Neural crest cell (in vitro differentiated cells): ENCODE results near the gene RARA. TPM values are rescaled to one million over a fixed set of nuclear protein-coding genes. Genes with fewer than 3 reads are reported as not detected.

Source experiments
- DNase-seq: peaks from one replicate; pipeline ENCODE4 v3.0.0; 2021; ENCODE audit warnings: low read depth, mixed read lengths, low spot score
- H3K27ac Mint-ChIP-seq: one replicate; pipeline ENCODE4 v1.8.0; 2021; ENCODE audit warnings: mild to moderate bottlenecking, mixed read lengths; ENCODE audit not compliant: unreplicated experiment
- H3K27me3 Mint-ChIP-seq: 2 replicates; pipeline ENCODE4 v1.8.0; 2021; ENCODE audit warnings: low read depth, mild to moderate bottlenecking, mixed read lengths
- H3K36me3 Mint-ChIP-seq: 2 replicates; pipeline ENCODE4 v1.8.0; 2021; ENCODE audit warnings: low read depth, mild to moderate bottlenecking, mixed read lengths
- H3K4me1 Mint-ChIP-seq: 2 replicates; pipeline ENCODE4 v1.8.0; 2021; ENCODE audit warnings: mixed read lengths
- H3K4me3 Mint-ChIP-seq: one replicate; pipeline ENCODE4 v1.8.0; 2021; ENCODE audit warnings: mild to moderate bottlenecking, mixed read lengths
- H3K9me3 Mint-ChIP-seq: 2 replicates; pipeline ENCODE4 v1.8.0; 2021; ENCODE audit warnings: mixed read lengths
- total RNA-seq: library from RNA; stranded (reverse); gene quantifications from 2 replicates; pipeline ENCODE4 v1.2.1, GENCODE V29; 2021
- TF ChIP-seq, protein P1 (sequence below): fragments of 200-600 bp; sonication (generic); conservative IDR thresholded peaks from 2 replicates; pipeline ENCODE4 v1.5.0; 2021; ENCODE audit warnings: antibody characterized with exemption, mild to moderate bottlenecking

RARA gene
- total RNA-seq, 1 donor from 2014 or later, result 25.9 TPM

DNA sequence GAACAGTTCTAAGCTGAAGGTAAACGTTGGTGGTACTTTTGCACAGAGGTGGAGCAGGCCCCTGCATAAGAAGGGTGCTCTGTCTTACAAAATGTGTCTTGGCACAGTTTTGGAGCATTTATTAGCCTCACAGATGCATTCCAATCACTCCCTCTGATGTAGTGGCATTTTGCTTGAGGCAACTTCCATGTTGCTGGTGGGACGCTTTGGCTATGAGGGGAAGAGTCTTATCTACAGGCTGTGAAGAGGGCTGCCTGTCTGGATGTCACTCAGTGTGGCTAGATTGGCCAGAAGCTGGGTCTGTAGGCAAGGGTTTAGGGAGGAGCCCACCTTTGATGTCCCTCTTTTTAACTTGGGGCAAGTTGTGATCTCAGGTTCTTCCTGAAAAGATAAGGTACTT lies 2.6 kb upstream of the RARA start:
- DNase-seq, result no peak
- Mint-ChIP-seq H3K4me1 (peaks cover 14% of the 10 kb centered on the region), H3K27ac (no peak overlapping the region), H3K36me3 (peaks cover 2% of the 10 kb centered on the region), H3K27me3 (no peaks in the 10 kb centered on the region), H3K9me3 (no peaks in the 10 kb centered on the region), H3K4me3 (no peak overlapping the region)
- TF ChIP-seq, protein P1, sequence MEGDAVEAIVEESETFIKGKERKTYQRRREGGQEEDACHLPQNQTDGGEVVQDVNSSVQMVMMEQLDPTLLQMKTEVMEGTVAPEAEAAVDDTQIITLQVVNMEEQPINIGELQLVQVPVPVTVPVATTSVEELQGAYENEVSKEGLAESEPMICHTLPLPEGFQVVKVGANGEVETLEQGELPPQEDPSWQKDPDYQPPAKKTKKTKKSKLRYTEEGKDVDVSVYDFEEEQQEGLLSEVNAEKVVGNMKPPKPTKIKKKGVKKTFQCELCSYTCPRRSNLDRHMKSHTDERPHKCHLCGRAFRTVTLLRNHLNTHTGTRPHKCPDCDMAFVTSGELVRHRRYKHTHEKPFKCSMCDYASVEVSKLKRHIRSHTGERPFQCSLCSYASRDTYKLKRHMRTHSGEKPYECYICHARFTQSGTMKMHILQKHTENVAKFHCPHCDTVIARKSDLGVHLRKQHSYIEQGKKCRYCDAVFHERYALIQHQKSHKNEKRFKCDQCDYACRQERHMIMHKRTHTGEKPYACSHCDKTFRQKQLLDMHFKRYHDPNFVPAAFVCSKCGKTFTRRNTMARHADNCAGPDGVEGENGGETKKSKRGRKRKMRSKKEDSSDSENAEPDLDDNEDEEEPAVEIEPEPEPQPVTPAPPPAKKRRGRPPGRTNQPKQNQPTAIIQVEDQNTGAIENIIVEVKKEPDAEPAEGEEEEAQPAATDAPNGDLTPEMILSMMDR, result no peak

DNA sequence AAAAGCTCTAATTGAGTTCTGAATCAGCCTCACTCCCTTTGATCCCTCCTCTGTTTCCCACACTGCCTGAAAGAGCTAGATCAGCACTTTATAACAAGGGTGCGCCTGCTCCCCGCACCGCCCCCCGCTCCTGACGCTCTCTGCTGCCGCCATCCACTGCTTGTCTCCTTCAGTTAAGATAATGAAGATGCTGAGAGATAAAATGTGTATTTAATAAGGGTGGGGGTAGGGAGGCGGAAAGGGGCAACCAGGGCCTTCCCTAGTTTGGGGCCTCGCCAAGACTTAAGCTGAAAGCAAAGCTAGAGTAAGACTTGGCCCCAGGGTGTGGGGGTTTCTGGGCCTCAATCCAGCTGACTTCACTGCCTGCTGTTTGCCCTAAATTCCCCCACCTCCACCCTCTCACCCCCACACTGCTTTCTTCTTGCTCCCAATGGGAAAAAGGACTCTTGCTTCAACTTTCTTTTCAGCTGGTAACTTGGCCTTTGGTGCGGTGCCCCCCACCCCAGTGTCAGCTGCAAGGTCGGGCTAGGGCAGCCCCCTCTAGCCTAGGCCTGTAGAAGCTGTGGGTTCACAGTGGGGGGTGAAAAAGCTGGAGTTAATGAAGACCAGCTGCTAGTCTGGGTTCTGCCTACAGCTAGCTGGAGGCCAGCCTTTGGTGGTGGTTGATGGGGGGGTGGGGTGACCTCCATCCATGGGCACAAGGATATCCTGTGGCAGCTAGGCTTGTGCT lies 1.8 kb upstream of the RARA start:
- DNase-seq, result no peak
- H3K27ac Mint-ChIP-seq, result no peak overlapping the region
- no peaks in the 10 kb centered on the region for H3K36me3 Mint-ChIP-seq
- H3K4me3 Mint-ChIP-seq, result no peak overlapping the region
- no peaks in the 10 kb centered on the region for H3K9me3 Mint-ChIP-seq
- TF ChIP-seq, protein P1, result no peak
- H3K4me1 Mint-ChIP-seq, result peaks cover 19% of the 10 kb centered on the region
- no peaks in the 10 kb centered on the region for H3K27me3 Mint-ChIP-seq

DNA sequence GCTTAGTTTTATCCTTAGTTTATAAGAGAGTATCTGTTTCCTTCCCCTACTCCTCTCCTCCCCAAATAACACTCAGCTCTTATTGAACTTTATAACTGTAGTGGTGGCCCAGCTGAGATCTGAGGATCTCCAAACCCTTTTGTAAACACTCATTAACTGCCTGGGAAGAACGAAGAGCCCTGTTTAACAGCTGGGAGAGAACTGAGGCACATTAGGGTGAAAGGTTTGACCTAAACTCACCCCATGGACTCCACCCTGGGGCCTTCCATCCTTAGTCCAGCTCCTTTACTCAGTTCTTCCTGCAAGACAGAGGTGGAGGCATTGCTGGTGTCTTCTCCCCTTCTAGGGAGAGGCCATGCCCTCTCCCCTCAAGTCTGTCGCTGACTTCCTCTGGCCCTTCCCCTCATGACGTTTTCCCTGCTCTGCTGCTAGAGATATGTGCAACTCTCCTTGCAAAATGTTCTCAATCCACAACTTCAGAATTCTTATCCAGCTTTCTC lies 1.2 kb upstream of the RARA start:
- Mint-ChIP-seq H3K4me3 (no peak overlapping the region), H3K27ac (no peak overlapping the region), H3K36me3 (no peaks in the 10 kb centered on the region), H3K27me3 (no peaks in the 10 kb centered on the region), H3K4me1 (peaks cover 22% of the 10 kb centered on the region), H3K9me3 (no peaks in the 10 kb centered on the region)
- DNase-seq, result no peak
- TF ChIP-seq, protein P1, result no peak

DNA sequence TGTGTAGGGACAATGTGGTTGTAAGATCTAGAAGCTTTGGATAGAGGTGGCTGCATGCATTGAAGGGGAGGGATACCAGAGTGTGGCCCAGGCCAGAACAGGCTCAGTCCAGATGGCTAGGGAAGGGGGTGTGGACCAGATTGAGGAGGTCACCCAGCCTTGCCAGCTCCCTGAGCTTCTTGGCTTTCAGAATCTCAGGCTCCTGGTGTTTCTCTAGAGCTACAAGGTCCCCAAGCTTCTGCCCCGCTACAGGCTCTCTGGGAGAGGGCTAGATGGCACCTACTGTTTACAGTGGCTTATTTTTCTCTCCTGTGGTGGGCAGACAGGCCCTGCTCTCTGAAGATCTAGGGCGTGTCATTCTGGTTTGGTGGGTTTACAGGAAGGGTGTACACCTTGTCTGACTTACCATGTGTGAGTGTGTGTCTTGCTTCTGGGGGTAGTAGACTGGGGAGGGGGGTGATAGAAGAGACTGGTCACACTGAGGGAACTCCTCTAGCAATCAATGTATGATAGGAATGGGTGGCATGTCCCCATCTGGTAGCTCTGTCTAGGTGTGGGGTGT lies 1.1 kb downstream of the RARA start:
- Mint-ChIP-seq H3K4me3 (peak overlapping the region; percentile 72), H3K27ac (no peak overlapping the region), H3K9me3 (no peaks in the 10 kb centered on the region), H3K27me3 (no peaks in the 10 kb centered on the region), H3K4me1 (peaks cover 25% of the 10 kb centered on the region), H3K36me3 (no peaks in the 10 kb centered on the region)
- TF ChIP-seq, protein P1, result no peak
- no peak for DNase-seq

DNA sequence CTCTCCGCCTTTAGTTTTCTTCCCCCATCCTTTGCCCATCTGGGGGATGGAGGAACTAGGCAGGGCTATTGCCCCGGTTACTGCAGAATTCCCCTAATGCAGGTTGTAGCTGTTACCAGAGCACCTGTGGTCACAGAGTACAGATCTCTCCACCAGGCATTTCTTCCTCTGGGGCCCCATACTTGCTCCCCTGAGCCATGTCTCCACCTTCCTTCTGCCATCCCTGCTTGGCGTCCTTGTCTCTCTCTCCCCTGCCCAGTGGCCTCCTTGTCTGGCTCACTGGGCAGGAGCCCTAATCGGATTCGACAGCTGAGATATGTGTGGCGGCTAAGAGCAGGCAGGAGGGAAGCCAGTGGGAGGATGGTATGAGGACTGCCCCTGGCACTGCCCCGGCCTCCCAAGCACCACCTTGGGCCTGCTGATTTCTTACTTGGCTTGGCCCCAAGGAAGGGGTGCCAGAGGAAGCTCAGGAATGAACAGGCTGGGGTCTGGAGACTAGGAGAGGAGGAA lies 2.0 kb downstream of the RARA start:
- TF ChIP-seq, protein P1, result no peak
- Mint-ChIP-seq H3K36me3 (no peaks in the 10 kb centered on the region), H3K27ac (no peak overlapping the region), H3K9me3 (no peaks in the 10 kb centered on the region), H3K4me3 (peak overlapping the region; percentile 33), H3K27me3 (no peaks in the 10 kb centered on the region), H3K4me1 (peaks cover 28% of the 10 kb centered on the region)
- DNase-seq, result no peak
